Renal pelvis (tissue), 12 donors: ENCODE results near the gene OR2K2. TPM values are rescaled to one million over a fixed set of nuclear protein-coding genes. Genes with fewer than 3 reads are reported as not detected.
A peak's percentile ranks its signal among the peaks of the same experiment; 100 is the strongest.
"Not testable (repeated sequence)": the region's sequence is repeated elsewhere in the genome, so short reads cannot be mapped to it uniquely, and the experiment has no call there.

ENCODE experiments used
- DNase-seq: peaks from one replicate; pipeline ENCODE4 v3.0.0-alpha.2; 2013
- long read RNA-seq, 16 experiments: transcript quantifications; one replicate each; lab custom pipeline, GENCODE V29; 2026
- polyA plus RNA-seq, 3 donors: library from polyadenylated mRNA; unstranded; fragments of 120-200 nt; gene quantifications; one replicate each; pipeline ENCODE4 v1.2.1, GENCODE V29; 2013; ENCODE audit not compliant: insufficient read length in 3 of 3

OR2K2 gene
- polyA plus RNA-seq, result not detected
- long read RNA-seq, donor 1, result 0 reads
- long read RNA-seq, donor 2, result 0 reads
- long read RNA-seq, donor 3, result 0 reads
- long read RNA-seq, donor 4, result 0 reads
- long read RNA-seq, donor 5, result 0 reads
- long read RNA-seq, donor 6, result 0 reads
- long read RNA-seq, donor 7, result 0 reads
- long read RNA-seq, donor 8, partial matches to known transcripts, result 0 of 1 reads
- long read RNA-seq, donor 8, other reads (novel, unspliced or antisense), result 0 of 1 reads
- long read RNA-seq, donor 9, partial matches to known transcripts, result 0 of 1 reads
- long read RNA-seq, donor 9, other reads (novel, unspliced or antisense), result 0 of 1 reads
- long read RNA-seq, donor 10, result 0 reads
- long read RNA-seq, donor 11, partial matches to known transcripts, result 0 of 1 reads
- long read RNA-seq, donor 11, other reads (novel, unspliced or antisense), result 0 of 1 reads
- long read RNA-seq, donor 12, result 0 reads
- long read RNA-seq, donor 13, result 0 reads
- long read RNA-seq, donor 14, result 0 reads
- long read RNA-seq, donor 15, result 0 reads
- long read RNA-seq, donor 16, result 0 reads

GRCh38 chr9:111330124-111330523 is at the start of gene OR2K2:
Gene OR2K2 (minus strand): TSS chr9:111330224. CDS start chr9:111328433, 1,791 bp downstream.
- DNase-seq, result no peak

GRCh38 chr9:111375817-111376564 is 46.0 kb upstream of the OR2K2 start:
- no peak for DNase-seq

- no peak for DNase-seq
These were observed 45.0 kb upstream of the OR2K2 start for GRCh38 chr9:111375062-111375461.

GRCh38 chr9:111372297-111372696 is 42.3 kb upstream of the OR2K2 start:
- no peak for DNase-seq

GRCh38 chr9:111366978-111367377 is 37.0 kb upstream of the OR2K2 start:
- no peak for DNase-seq

GRCh38 chr9:111362526-111362925 is 32.5 kb upstream of the OR2K2 start:
- no peak for DNase-seq

- DNase-seq, result no peak
These were observed 30.9 kb upstream of the OR2K2 start for GRCh38 chr9:111360881-111361280.

GRCh38 chr9:111356481-111357244 is 26.6 kb upstream of the OR2K2 start:
- DNase-seq, result no peak

GRCh38 chr9:111352545-111352944 is 22.5 kb upstream of the OR2K2 start:
- DNase-seq, result no peak

- DNase-seq, result no peak
These were observed 20.5 kb upstream of the OR2K2 start for GRCh38 chr9:111350556-111350955.

GRCh38 chr9:111349766-111350165 is 19.7 kb upstream of the OR2K2 start:
- DNase-seq, result no peak

GRCh38 chr9:111348821-111349271 is 18.8 kb upstream of the OR2K2 start:
- peak; percentile 8 for DNase-seq

GRCh38 chr9:111334318-111334863 is 4.4 kb upstream of the OR2K2 start:
- DNase-seq, result not testable (repeated sequence)

GRCh38 chr9:111320631-111321030 is 9.4 kb downstream of the OR2K2 start:
- peak; percentile 50 for DNase-seq

GRCh38 chr9:111316796-111317195 is 13.2 kb downstream of the OR2K2 start:
- no peak for DNase-seq

- DNase-seq, result no peak
These were observed 24.1 kb downstream of the OR2K2 start for GRCh38 chr9:111305914-111306313.

GRCh38 chr9:111304000-111304399 is 26.0 kb downstream of the OR2K2 start:
- DNase-seq, result not testable (repeated sequence)

GRCh38 chr9:111301195-111301594 is 28.8 kb downstream of the OR2K2 start:
- DNase-seq, result no peak

GRCh38 chr9:111300140-111300735 is 29.8 kb downstream of the OR2K2 start:
- DNase-seq, result no peak

GRCh38 chr9:111299599-111299966 is 30.4 kb downstream of the OR2K2 start:
- DNase-seq, result not testable (repeated sequence)
